Liver (tissue), 9 donors: Measurements from ENCODE around the gene RTP5. TPM values are rescaled to one million over a fixed set of nuclear protein-coding genes. Genes with fewer than 3 reads are reported as not detected.

Source experiments
- DNase-seq: peaks from one replicate; pipeline ENCODE4 v3.0.0-alpha.2; 2017; ENCODE audit warnings: low spot score
- H3K27ac ChIP-seq, 2 donors: one replicate each; pipeline ENCODE4 v1.7.0; 2013; ENCODE audit warnings: inconsistent platforms in 2 of 2, low read length in 2 of 2, control low read depth in 1 of 2, low read depth in 1 of 2, mild to moderate bottlenecking in 1 of 2
- H3K27me3 ChIP-seq, 4 donors: one replicate each; pipeline versions ENCODE4 v1.6.1 to v1.7.0; 2013; ENCODE audit warnings: low read length in 3 of 4, inconsistent platforms in 1 of 4, mild to moderate bottlenecking in 1 of 4, moderate library complexity in 1 of 4; ENCODE audit not compliant: control insufficient read depth in 4 of 4, insufficient read depth in 4 of 4
- H3K36me3 ChIP-seq, 4 donors: one replicate each; pipeline versions ENCODE4 v1.6.1 to v1.7.0; 2013; ENCODE audit warnings: low read length in 3 of 4, mild to moderate bottlenecking in 3 of 4, low read depth in 1 of 4, moderate library complexity in 1 of 4; ENCODE audit not compliant: control insufficient read depth in 4 of 4, insufficient read depth in 3 of 4
- H3K4me1 ChIP-seq, 4 donors: one replicate each; pipeline versions ENCODE4 v1.6.1 to v1.7.0; 2013; ENCODE audit warnings: low read length in 3 of 4, mild to moderate bottlenecking in 3 of 4, moderate library complexity in 1 of 4; ENCODE audit not compliant: control insufficient read depth in 4 of 4, insufficient read depth in 4 of 4
- H3K4me3 ChIP-seq, 3 donors: one replicate each; pipeline versions ENCODE4 v1.6.1 to v1.7.0; 2013; ENCODE audit warnings: low read length in 3 of 3, control low read depth in 1 of 3, low read depth in 1 of 3, mild to moderate bottlenecking in 1 of 3
- H3K9ac ChIP-seq, 2 donors: one replicate each; pipeline ENCODE4 v1.7.0; 2013; ENCODE audit warnings: low read length in 2 of 2, mild to moderate bottlenecking in 2 of 2, moderate library complexity in 2 of 2, control low read depth in 1 of 2, low read depth in 1 of 2
- H3K9me3 ChIP-seq, 4 donors: one replicate each; pipeline versions ENCODE4 v1.6.1 to v1.7.0; 2013; ENCODE audit warnings: low read length in 3 of 4; ENCODE audit not compliant: control insufficient read depth in 4 of 4
- ATF3 ChIP-seq: IDR thresholded peaks from 2 replicates; pipeline ENCODE4 v1.6.1; 2016; ENCODE audit warnings: antibody characterized with exemption
- CTCF ChIP-seq: fragments of 150-350 bp; IDR thresholded peaks from 2 replicates; pipeline ENCODE4 v1.5.1; 2017; ENCODE audit warnings: improper control_type of control experiment, low read depth, low read length; ENCODE audit not compliant: missing input control
- EGR1 ChIP-seq, 2 donors: IDR thresholded peaks; 2 replicates each; pipeline ENCODE4 v1.6.1; 2016 to 2018; ENCODE audit warnings: antibody characterized with exemption in 2 of 2, low read depth in 2 of 2
- FOXA1 ChIP-seq: IDR thresholded peaks from 2 replicates; pipeline ENCODE4 v1.6.1; 2016; ENCODE audit warnings: antibody characterized with exemption
- FOXA2 ChIP-seq: IDR thresholded peaks from 2 replicates; pipeline ENCODE4 v1.6.1; 2016; ENCODE audit warnings: antibody characterized with exemption
- GABPA ChIP-seq, 2 donors: IDR thresholded peaks in 1 of 2; conservative IDR thresholded peaks in 1 of 2; 2 replicates each; pipeline ENCODE4 v1.6.1; 2016; ENCODE audit warnings: antibody characterized with exemption in 2 of 2, mild to moderate bottlenecking in 1 of 2, moderate library complexity in 1 of 2
- HNF4G ChIP-seq: IDR thresholded peaks from 2 replicates; pipeline ENCODE4 v1.6.1; 2016; ENCODE audit warnings: antibody characterized with exemption
- JUND ChIP-seq, 2 donors: IDR thresholded peaks; 2 replicates each; pipeline ENCODE4 v1.6.1; 2016; ENCODE audit warnings: antibody characterized with exemption in 2 of 2
- MAX ChIP-seq: IDR thresholded peaks from 2 replicates; pipeline ENCODE4 v1.6.1; 2016; ENCODE audit warnings: antibody characterized with exemption
- NR2F2 ChIP-seq: IDR thresholded peaks from 2 replicates; pipeline ENCODE4 v1.6.1; 2016; ENCODE audit warnings: antibody characterized with exemption
- RAD21 ChIP-seq, 2 donors: IDR thresholded peaks; 2 replicates each; pipeline ENCODE4 v1.6.1; 2016; ENCODE audit warnings: antibody characterized with exemption in 2 of 2, mild to moderate bottlenecking in 2 of 2
- REST ChIP-seq: IDR thresholded peaks from 2 replicates; pipeline ENCODE4 v1.6.1; 2016; ENCODE audit warnings: antibody characterized with exemption, mild to moderate bottlenecking
- RXRA ChIP-seq, 2 donors: IDR thresholded peaks; 2 replicates each; pipeline ENCODE4 v1.6.1; 2017 to 2018; ENCODE audit warnings: antibody characterized with exemption in 2 of 2, mild to moderate bottlenecking in 1 of 2
- SP1 ChIP-seq: IDR thresholded peaks from 2 replicates; pipeline ENCODE4 v1.6.1; 2018; ENCODE audit warnings: antibody characterized with exemption, mild to moderate bottlenecking
- TAF1 ChIP-seq: conservative IDR thresholded peaks from 2 replicates; pipeline ENCODE4 v1.6.1; 2016; ENCODE audit warnings: antibody characterized with exemption, mild to moderate bottlenecking
- YY1 ChIP-seq: IDR thresholded peaks from 2 replicates; pipeline ENCODE4 v1.6.1; 2016; ENCODE audit warnings: antibody characterized with exemption, mild to moderate bottlenecking
- ZBTB33 ChIP-seq: IDR thresholded peaks from 2 replicates; pipeline ENCODE4 v1.6.1; 2016; ENCODE audit warnings: antibody characterized with exemption
- WGBS: extraction: QIAGEN DNeasy Blood & Tissue Kit; methylation state at CpG from one replicate; pipeline ENCODE4 v1.1.7; 2013; 5-methylcytosine and 5-hydroxymethylcytosine counted together
- polyA plus RNA-seq, 2 donors: library from polyadenylated mRNA; stranded (reverse) in 1 of 2; unstranded in 1 of 2; fragments of 200-250 nt in 1 of 2; fragments of >200 nt in 1 of 2; fragmentation: Nextera tagmentation in 1 of 2; extraction: Ambion mirVana in 1 of 2; gene quantifications; one replicate each; pipeline versions ENCODE4 v1.2.1 to v1.2.3, GENCODE V29; 2013 to 2015
- total RNA-seq, 2 donors: library from RNA; depleted of rRNA; stranded (reverse); fragments of >200 nt; gene quantifications; one replicate each; pipeline ENCODE4 v1.2.3, GENCODE V29; 2014
- donor health status: healthy.
- donor health status: healthy.
- donor health status: healthy.
- donor health status: healthy.
- donor health status: healthy.

The RTP5 gene
- total and polyA plus RNA-seq, 4 donors, result under 0.01 to 0.03 TPM; not detected in 2

GRCh38 chr2:241894056-241894641, 24.6 kb downstream of the RTP5 start:
- H3K9ac ChIP-seq, result no peak overlapping the region
- DNase-seq, result no peak
- 92% methylated on average over 23 of the region's 23 CpGs for WGBS
- peaks cover 0 to 2% (median 0%) of the 10 kb centered on the region in 4 donors for H3K36me3 ChIP-seq
- no peaks in the 10 kb centered on the region for H3K9me3 ChIP-seq
- no peak overlapping the region for H3K4me3 ChIP-seq
- H3K4me1 ChIP-seq, result peaks cover 3 to 18% (median 10%) of the 10 kb centered on the region in 4 donors
- no peak for TF ChIP-seq ZBTB33
- TF ChIP-seq FOXA2, result no peak
- no peak for TF ChIP-seq RXRA (IDR thresholded peaks at IDR 0.05)
- no peak for TF ChIP-seq NR2F2
- no peak for TF ChIP-seq FOXA1
- TF ChIP-seq ATF3, result no peak
- TF ChIP-seq YY1, result no peak
- TF ChIP-seq TAF1, result no peak
- TF ChIP-seq GABPA (IDR thresholded peaks at IDR 0.05 in 1 of 2, conservative IDR thresholded peaks at IDR 0.05 in 1 of 2), result no peak
- TF ChIP-seq EGR1 (IDR thresholded peaks at IDR 0.05; ENCODE audit: low read depth in 2 of 2), result no peak
- no peak for TF ChIP-seq HNF4G
- no peak for TF ChIP-seq REST
- no peak for TF ChIP-seq JUND (IDR thresholded peaks at IDR 0.05)
- TF ChIP-seq SP1, result no peak
- no peak for TF ChIP-seq RAD21 (IDR thresholded peaks at IDR 0.05)
- TF ChIP-seq MAX, result no peak
- TF ChIP-seq CTCF, result no peak
- no peaks in the 10 kb centered on the region for H3K27me3 ChIP-seq
- H3K27ac ChIP-seq, result no peak overlapping the region
